GM18858 (cell line): Measurements from ENCODE around the gene LRRC30.

Source experiments
- ATAC-seq: cut with Tn5 transposase; IDR thresholded peaks from one replicate; pipeline ENCODE4 v1.9.1; 2021; ENCODE audit not compliant: unreplicated experiment

Gene LRRC30

DNA sequence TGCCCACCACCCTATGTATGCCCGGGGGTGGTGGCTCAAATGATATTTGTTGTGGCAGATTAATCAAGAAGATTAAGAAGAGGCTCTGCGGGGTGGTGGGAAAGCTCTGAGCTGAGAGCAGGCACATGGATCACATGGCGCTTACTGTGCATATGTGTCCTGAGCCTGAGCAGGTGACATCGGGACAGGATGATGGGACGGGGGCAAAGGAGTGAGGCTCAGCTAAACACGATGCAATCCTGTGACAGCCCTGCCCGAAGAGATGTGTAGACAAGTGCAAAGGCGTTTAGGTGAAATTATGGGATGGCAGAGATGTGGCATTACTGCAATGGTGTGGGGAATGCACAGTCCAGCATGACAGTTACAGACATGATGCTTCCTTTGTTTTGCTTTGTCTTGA lies 6.0 kb downstream of the LRRC30 start:
- no peak for ATAC-seq

DNA sequence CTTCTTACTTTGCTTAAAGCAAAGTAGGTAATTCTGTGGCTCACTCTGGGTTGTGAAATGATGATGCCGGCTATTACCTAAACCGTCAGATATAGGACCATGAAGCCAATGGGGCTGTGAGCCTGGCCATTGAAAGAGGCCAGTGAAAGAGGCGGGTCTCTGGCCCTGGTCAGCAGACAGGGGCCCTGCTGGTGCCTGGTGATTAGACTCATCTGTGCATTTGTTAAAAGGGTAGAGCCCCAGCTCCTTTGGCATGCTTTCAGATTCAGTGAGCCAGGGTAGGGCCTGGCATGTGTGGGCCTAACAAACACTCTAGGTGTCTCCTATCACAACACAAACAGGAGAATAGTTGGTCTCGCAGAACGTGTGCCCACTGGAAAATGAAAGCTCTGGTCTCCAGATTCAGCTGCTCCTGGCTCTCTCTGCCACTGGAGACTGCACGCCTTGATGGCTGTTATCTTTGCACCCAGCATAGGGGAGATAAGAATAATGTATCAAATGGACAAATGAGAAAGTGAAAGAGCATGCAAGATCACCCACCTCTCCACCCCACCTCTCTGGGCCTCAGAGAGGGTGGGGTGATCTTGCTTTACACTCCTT lies 6.9 kb downstream of the LRRC30 start:
- ATAC-seq, result no peak

DNA sequence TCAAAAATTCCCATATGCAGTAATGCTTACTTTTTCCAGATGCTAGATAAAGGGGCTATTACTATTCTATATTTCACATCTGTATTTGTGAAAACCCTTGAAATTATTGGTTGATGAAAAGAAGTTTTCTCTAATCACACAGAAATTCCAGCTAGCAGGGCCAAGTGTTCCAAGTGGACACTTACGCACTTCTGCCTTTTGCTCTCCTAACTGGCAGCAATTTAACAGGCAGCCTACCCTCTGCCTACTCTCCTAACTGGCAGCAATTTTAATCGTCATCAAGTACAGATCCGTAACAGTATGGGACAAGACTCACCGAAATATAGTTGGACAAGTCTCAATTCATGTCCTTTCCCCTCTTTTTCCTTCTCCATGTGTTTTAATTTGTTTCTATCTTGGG lies 12.0 kb downstream of the LRRC30 start:
- no peak for ATAC-seq

DNA sequence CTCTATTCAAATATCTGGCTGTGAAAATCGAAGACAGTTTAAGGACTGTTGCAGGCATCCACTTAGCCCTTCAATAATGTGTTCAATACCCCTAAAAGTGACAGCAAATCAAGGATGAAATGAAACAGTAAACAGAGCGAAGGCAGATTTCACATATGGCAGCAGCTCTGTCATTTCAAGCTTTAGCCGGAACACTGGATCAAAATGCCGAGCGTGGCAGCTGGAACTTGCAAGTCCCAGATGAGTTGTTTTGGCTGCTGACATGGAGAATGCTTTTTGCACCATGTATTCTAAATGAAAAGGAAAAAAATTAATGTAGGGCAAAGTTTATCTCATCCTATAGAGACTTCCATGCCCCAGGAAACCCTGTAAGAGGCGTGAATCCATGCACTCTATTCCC lies 18.0 kb downstream of the LRRC30 start:
- no peak for ATAC-seq

DNA sequence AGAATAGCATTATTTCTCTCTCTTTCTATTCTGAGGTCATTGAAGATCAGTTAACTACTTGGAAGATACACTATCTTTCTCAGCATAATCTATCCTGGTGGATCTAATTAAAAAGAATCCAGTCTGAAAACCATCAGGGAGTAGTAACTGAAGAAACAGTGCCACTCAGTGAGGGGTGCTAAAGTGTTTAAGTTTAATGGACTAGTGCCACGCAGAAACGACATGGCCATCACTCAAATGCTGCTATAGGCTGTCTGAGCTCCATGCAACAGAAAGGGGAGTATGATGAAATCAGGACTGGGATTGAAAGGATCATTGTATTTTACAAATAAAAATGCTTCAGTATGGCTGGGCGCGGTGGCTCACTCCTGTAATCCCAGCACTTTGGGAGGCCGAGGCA lies 23.3 kb downstream of the LRRC30 start:
- no peak for ATAC-seq

DNA sequence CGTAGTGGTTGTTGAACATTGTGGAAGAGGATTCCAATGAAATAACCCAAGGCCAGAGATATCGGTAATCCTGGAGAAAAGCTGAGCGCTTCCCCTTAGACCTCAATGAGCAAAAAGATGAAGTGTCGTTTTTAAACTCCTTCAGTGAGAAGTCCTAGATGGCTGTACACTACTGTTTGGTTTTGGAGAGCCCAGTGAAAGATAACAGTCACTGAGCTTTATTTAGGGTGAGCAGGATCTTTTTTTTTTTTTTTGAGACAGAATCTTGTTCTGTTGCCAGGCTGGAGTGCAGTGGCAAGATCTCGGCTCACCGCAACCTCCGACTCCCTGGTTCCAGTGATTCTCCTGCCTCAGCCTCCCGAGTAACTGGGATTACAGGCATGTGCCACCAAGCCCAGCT lies 24.2 kb downstream of the LRRC30 start:
- no peak for ATAC-seq

DNA sequence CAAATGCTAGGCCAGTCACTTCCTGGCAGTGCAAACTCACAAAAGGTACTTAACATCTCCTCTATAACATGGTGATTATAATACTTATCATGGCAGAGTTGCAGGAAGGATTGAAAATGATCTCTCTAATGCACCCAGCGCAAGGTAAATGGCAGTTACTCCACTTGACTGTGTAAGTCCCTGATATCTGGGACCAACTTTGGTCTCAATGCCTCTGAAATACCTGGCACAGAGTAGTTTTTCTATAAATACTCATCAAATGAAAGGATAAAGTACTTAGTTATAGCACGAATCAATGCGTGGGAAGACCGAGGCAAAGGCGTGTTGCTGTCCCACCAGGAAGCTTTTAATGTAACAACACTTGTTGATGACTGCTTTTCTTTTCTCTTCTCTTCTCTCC lies 24.8 kb downstream of the LRRC30 start:
- no peak for ATAC-seq

DNA sequence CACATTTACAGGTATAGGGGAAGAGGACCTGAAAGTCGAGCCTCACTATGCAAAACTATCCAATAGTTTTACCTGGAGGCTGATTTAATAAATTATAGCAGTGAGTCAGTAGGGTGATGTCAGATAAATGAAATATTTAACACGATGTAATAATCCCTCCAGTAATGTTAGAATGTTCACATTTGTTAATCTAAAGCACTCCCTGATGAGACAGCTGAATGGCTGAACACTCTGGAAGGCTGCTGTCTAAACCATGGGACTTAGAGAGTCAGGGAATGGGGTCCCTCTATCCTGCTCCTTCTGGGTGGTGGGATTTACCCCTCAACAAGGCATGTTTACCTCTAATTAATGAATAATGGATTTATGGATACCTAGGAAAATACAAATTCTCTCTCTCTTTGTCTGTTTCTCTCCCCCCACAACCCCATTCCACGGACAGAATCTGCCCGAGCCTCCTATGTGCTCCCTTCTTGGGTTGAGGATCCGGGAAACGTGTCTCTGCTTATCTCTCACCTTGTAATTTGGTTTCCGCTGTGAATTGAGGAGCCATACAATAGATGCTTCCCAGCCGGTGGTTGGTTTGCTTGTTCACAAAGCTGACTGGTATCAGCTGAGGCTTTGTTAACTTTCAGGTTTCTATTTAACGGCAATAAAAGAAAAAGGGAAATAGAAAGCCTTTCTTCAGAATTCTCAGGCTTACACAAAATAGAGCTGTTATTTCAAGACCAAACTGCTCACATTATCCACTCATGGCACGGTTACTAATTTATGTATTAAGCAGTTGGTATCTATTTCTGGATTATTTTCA lies 25.9 kb downstream of the LRRC30 start:
- no peak for ATAC-seq

DNA sequence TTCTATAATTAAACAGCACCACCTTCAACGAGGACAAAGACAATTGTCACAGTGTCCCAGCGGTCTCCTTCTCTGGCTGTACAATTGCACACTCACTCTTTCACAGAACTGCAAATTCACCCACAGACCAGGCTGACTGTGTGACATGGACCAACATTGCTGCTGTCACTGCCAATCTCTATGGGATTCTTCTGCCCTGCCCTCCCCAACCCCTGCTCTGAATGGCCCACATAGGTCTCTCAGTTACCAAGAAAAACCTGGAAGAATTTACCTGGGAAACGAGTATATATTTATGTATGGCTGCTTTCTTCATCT lies 26.5 kb downstream of the LRRC30 start:
- ATAC-seq, result no peak

DNA sequence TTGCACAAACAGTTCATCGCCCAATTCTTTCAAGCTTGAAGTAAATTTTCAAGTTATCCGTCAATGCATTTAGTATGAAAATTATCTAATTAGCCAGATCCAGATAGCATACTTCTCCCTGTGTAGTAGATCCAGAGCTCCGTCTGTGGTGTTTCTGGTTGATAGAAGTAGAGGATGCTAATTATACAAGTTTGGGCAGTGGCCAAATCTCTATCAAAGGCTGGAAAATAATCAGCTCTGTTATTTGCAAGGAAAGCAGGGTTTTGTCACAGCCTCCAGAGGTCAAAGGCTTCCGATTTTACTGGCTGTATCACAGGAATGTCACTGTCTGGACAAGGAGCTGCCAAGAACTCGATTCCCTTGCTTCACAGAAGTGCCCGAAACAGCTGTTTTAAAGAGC lies 28.6 kb downstream of the LRRC30 start:
- no peak for ATAC-seq

DNA sequence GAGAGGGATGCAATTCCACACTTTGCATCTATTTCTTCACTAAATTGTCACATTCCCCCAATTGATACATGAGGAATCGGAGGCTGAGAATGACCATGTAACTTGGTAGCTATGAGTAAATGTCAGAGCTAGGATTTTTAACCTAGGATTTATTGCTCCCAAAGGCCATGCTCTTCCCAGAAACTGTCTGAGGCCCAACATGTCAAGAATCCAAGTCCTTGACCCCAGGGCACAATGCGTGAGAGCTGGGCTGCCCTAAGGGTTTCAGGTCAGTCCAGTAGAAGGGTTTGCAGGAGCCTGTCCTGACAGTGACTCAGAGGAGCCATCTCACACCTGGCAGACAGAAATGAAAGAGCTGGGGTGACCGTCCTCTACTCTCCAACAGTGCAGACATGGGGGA lies 30.3 kb downstream of the LRRC30 start:
- no peak for ATAC-seq

DNA sequence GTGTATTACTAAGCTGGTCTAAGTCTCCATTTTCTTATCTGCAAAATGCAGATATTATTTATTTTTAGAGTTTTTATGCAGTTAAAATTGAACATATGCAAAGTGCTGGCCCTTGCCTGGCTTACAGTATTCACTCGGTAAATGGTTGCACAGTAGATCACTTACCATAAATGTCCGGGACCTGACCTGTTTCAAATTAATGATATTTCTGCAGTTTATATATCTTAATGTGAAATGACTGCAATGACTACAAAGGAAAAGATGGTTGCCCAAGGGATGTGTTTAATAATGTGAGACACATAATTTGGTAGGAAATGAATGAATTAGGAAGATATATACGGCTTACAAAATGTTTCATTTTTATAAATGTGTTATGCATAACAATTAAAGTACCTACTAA lies 37.1 kb downstream of the LRRC30 start:
- no peak for ATAC-seq

DNA sequence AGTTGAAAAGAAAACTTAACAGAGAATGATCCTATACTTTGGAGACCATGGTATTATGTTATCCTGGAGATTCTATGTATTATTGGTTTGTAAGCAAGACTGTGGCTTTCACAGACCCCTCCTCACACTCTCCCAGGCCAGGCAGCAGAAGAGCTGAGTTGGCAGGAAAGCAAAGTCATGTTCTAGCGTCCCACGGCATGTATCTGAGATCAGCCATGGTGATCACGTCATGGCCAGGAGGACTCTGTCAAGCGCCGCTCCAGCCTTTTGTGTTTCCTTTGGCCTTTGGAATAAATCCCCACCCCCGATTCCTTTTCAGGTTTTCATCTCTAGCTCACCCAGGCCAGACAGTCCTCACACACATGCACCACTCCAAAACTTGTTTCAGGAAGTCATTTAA lies 39.1 kb downstream of the LRRC30 start:
- no peak for ATAC-seq

DNA sequence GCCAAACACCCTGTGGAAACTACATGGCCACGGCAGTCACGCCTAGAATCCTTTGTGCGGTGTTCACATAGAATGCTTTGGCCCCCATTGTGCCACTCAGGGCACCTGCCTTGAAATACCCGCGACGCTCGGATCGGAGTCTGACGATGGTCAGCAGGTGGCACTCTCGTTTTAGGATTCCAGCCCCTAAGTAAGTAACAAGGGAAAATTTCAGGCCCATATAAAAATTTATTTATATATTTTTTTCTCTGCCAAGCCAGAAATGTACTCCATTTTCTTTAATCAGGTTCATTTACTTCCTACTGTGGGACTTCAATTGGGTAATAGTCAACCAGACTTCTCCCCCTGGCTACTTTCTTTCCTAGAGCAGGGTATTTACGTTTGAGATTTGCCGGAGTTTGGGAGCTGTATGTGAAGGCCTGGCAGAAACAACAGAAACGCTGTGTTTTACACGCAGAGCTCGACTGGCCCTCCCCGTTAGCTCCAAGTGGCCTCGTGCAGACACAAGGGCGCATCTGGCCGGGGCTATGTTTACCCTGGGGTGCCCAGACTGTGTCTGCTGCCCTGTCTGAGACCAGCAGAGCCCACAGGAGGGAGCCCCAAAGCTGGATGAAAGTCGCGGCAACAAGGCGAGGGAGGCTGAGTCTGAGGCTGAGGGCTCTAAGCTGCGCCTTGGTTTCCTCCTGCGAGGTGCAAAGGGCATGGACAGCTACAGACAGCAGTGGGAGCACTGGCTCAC lies 41.6 kb downstream of the LRRC30 start:
- no peak for ATAC-seq

DNA sequence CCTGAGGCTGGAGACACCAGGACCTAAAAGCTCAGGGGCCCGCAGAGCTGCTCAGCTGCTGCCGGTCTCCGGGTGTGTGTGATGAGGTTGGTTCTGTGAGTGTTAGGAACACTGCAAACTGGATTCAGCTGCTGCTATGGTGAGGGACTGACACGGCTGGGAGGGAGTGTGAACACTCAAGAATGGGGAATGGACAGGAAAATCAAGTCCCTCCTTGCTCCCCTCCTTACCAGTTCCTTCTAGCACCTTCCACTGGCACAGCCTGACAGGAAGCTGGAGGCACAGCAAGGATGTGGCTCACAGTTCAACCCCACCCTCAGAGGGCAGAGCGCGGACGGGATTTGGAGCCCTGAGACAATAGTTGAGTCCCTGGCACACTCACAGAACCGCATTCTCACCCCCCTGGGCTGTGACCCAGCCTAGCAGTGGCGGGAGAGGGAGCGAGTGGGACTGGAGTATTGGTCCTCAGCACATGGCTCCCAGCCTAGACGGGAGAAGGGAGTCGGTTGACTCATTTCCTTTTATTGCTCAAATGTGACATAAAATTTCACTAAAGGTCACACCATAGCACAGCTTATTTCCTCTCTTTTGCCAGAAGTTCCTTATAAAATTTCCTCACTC lies 42.5 kb downstream of the LRRC30 start:
- ATAC-seq, result no peak

DNA sequence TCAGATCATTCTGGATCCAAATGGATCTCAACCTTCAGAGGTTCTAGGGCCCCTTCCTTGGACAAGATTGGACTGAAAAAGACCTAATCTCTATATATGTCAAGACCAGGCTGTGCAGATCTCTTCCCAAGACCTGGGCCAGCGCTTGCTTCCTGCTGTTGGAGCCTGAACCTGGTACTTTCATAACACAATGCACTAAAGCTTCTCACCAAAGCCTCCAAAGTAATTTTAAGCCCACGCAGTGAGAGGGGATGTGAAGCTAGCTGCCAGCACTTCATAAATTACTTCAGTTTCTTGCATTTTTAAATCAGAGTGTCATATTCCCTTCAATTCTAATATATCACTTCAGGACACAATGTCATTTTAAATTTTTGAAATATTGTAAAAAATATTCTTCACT lies 50.7 kb downstream of the LRRC30 start:
- no peak for ATAC-seq
